ENCODE measurements around the gene SLAMF7. TPM values are rescaled to one million over a fixed set of nuclear protein-coding genes. Genes with fewer than 3 reads are reported as not detected.

The SLAMF7 gene
- total RNA-seq, 3 donors from 2014 or later (not counting 1 experiment from before 2014, with no cell fraction given), result 191 to 301 (median 227) TPM

DNA sequence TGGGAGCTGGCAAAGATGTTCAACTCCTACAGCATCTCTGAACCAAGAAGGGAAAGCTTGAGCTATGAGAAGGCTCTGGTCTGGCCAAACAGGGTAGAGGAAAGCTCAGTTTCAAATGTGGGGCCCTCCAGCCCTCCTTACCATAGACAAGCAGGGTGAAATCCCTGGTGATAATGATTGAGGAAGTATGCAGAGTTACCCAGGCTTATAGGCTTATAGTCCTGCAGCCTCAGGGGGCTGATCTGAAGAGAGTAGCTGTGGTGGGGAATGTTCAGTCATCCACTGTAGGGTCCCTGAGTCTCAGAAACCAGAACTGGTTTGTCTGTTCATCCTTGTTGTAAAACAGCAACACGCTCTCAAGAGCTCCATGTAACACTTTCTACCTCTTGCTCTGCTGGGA lies 37.1 kb downstream of the SLAMF7 start:
- H3K27ac Mint-ChIP-seq, result no peak overlapping the region
- Histone ChIP-seq H3K27me3 (ENCODE audit: control insufficient read depth, insufficient read depth, low read length) (no peaks in the 10 kb centered on the region), H3K27ac (ENCODE audit: low read length) (no peak overlapping the region), H3K4me3 (ENCODE audit: low read length) (no peak overlapping the region), H3K9me3 (ENCODE audit: control insufficient read depth, insufficient read depth, low read length) (no peaks in the 10 kb centered on the region), H3K36me3 (ENCODE audit: control insufficient read depth, insufficient read depth, low read length) (no peaks in the 10 kb centered on the region), H3K4me1 (ENCODE audit: control insufficient read depth, insufficient read depth, low read length) (peaks cover 2% of the 10 kb centered on the region)
- peaks cover 0 to 7% of the 10 kb centered on the region in 2 donors for H3K4me1 Mint-ChIP-seq
- no peak overlapping the region for H3K4me3 Mint-ChIP-seq
- intact Hi-C loops (cut with micrococcal nuclease), result loop anchor here (5.0 kb wide), 2 partner anchors 101 to 176 kb away; partner anchors contain the start of gene ITLN2
- H3K27me3 Mint-ChIP-seq (ENCODE audit: low read depth in 2 of 2), result no peaks in the 10 kb centered on the region
- no peaks in the 10 kb centered on the region for H3K36me3 Mint-ChIP-seq
- ATAC-seq (no peak), DNase-seq (no peak)
- WGBS (ENCODE audit: insufficient coverage), result 85% methylated on average over 1 of the region's 1 CpG
- H3K9me3 Mint-ChIP-seq, result no peaks in the 10 kb centered on the region
- TF ChIP-seq, protein P1, sequence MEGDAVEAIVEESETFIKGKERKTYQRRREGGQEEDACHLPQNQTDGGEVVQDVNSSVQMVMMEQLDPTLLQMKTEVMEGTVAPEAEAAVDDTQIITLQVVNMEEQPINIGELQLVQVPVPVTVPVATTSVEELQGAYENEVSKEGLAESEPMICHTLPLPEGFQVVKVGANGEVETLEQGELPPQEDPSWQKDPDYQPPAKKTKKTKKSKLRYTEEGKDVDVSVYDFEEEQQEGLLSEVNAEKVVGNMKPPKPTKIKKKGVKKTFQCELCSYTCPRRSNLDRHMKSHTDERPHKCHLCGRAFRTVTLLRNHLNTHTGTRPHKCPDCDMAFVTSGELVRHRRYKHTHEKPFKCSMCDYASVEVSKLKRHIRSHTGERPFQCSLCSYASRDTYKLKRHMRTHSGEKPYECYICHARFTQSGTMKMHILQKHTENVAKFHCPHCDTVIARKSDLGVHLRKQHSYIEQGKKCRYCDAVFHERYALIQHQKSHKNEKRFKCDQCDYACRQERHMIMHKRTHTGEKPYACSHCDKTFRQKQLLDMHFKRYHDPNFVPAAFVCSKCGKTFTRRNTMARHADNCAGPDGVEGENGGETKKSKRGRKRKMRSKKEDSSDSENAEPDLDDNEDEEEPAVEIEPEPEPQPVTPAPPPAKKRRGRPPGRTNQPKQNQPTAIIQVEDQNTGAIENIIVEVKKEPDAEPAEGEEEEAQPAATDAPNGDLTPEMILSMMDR (IDR thresholded peaks at IDR 0.05), result no peak

DNA sequence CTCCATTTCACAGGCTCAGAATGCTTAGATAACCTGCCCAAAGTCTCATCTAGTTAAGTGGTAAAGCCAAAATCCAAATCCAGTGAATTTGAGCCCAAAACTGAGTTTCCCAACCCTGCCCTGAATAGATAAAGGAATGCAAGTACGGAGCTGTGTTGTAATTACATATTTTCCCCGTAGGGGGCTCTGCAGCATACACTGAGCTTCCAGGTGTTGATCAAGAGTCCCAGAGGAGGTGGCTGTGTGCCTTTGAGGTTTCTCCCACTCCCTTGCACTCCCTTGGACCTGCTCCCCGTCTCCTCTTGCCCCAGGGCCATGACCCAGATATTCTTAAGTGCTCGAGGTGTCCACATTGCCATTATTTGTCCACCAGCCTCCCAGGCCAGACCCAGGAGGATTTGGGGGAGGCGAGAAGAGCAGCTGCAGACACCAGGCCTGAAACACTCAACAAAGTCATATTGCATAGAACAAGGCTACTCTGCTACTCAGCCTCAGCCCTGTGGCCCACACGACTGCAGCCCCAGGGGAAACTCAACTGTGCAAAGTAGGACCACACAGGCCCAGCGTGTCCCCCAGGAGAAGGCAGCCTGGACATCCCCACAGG lies 38.5 kb downstream of the SLAMF7 start:
- no peaks in the 10 kb centered on the region for H3K27me3 Mint-ChIP-seq (ENCODE audit: low read depth in 2 of 2)
- peak in 1 of 2 donors; percentile 81 for DNase-seq
- H3K4me3 ChIP-seq (ENCODE audit: low read length), result no peak overlapping the region
- no peaks in the 10 kb centered on the region for H3K36me3 ChIP-seq (ENCODE audit: control insufficient read depth, insufficient read depth, low read length)
- intact Hi-C loops (cut with micrococcal nuclease), result loop anchor here (5.0 kb wide), 2 partner anchors 100 to 175 kb away; partner anchors contain the start of gene ITLN2
- no peaks in the 10 kb centered on the region for H3K36me3 Mint-ChIP-seq
- peak; percentile 57 to 80 (median 68) for ATAC-seq
- H3K4me1 ChIP-seq (ENCODE audit: control insufficient read depth, insufficient read depth, low read length), result peaks cover 14% of the 10 kb centered on the region
- no peak overlapping the region for H3K4me3 Mint-ChIP-seq
- H3K9me3 ChIP-seq (ENCODE audit: control insufficient read depth, insufficient read depth, low read length), result no peaks in the 10 kb centered on the region
- H3K27ac ChIP-seq (ENCODE audit: low read length), result no peak overlapping the region
- TF ChIP-seq, protein P1 (IDR thresholded peaks at IDR 0.05), result peak; percentile 53
- H3K9me3 Mint-ChIP-seq, result no peaks in the 10 kb centered on the region
- WGBS (ENCODE audit: insufficient coverage), result 59% methylated on average over 7 of the region's 7 CpGs
- peaks cover 0 to 12% of the 10 kb centered on the region in 2 donors for H3K4me1 Mint-ChIP-seq
- no peaks in the 10 kb centered on the region for H3K27me3 ChIP-seq (ENCODE audit: control insufficient read depth, insufficient read depth, low read length)
- no peak overlapping the region for H3K27ac Mint-ChIP-seq

DNA sequence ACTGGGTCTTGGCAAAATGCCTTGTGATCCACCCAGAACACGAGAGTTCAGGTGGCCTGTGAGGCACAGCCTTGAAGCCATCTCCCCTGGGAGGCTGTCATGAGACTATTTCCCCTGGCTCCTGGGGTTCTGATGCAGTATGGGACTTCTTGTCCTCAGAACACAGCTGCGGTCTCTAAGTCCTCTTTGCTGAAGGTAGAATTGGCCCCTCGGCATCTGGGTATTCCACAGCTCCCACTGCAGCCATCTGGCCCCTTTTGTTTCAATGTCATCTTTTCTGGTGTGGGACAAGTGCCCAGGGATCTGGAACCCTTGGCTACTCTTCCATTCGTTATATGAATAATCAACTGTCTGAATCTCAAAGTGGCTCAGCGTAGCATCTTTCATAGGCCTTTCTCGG lies 39.9 kb downstream of the SLAMF7 start:
- Mint-ChIP-seq H3K27me3 (ENCODE audit: low read depth in 2 of 2) (no peaks in the 10 kb centered on the region), H3K9me3 (no peaks in the 10 kb centered on the region), H3K27ac (no peak overlapping the region), H3K4me1 (peaks cover 0 to 12% of the 10 kb centered on the region in 2 donors), H3K4me3 (no peak overlapping the region), H3K36me3 (no peaks in the 10 kb centered on the region)
- DNase-seq, result no peak
- Histone ChIP-seq H3K27ac (ENCODE audit: low read length) (no peak overlapping the region), H3K36me3 (ENCODE audit: control insufficient read depth, insufficient read depth, low read length) (no peaks in the 10 kb centered on the region), H3K4me3 (ENCODE audit: low read length) (no peak overlapping the region), H3K4me1 (ENCODE audit: control insufficient read depth, insufficient read depth, low read length) (peaks cover 16% of the 10 kb centered on the region), H3K9me3 (ENCODE audit: control insufficient read depth, insufficient read depth, low read length) (no peaks in the 10 kb centered on the region), H3K27me3 (ENCODE audit: control insufficient read depth, insufficient read depth, low read length) (no peaks in the 10 kb centered on the region)
- intact Hi-C loops (cut with micrococcal nuclease), result loop anchor here (5.0 kb wide), 2 partner anchors 98 to 173 kb away; partner anchors contain the start of gene ITLN2
- TF ChIP-seq, protein P1 (IDR thresholded peaks at IDR 0.05), result no peak
- WGBS (ENCODE audit: insufficient coverage), result 91% methylated on average over 6 of the region's 6 CpGs
- no peak for ATAC-seq

All from natural killer cell (primary cell).